Effector memory CD4-positive, alpha-beta T cell (primary cell): Measurements from ENCODE around the gene CAPN6.

Experiments
- DNase-seq, 3 donors: peaks; one replicate each; pipeline ENCODE4 v3.0.0-alpha.2; 2020
- H3K27ac ChIP-seq: 2 replicates; pipeline ENCODE4 v1.7.0; 2013; ENCODE audit warnings: mild to moderate bottlenecking, low read length, moderate library complexity; ENCODE audit not compliant: insufficient read depth, poor library complexity, severe bottlenecking
- H3K27me3 ChIP-seq: replicated peaks from 2 replicates; pipeline ENCODE4 v1.7.0; 2013; ENCODE audit warnings: mild to moderate bottlenecking, low read length; ENCODE audit not compliant: insufficient read depth, control insufficient read depth, poor library complexity, severe bottlenecking
- H3K36me3 ChIP-seq: 2 replicates; pipeline ENCODE4 v1.7.0; 2013; ENCODE audit warnings: mild to moderate bottlenecking, low read length, moderate library complexity; ENCODE audit not compliant: control insufficient read depth, insufficient read depth
- H3K4me1 ChIP-seq: 2 replicates; pipeline ENCODE4 v1.7.0; 2013; ENCODE audit warnings: low read length, mild to moderate bottlenecking; ENCODE audit not compliant: control insufficient read depth, insufficient read depth, poor library complexity, severe bottlenecking
- H3K4me3 ChIP-seq: 2 replicates; pipeline ENCODE4 v1.7.0; 2013; ENCODE audit warnings: low read length, low read depth, mild to moderate bottlenecking; ENCODE audit not compliant: insufficient read depth, poor library complexity, severe bottlenecking
- H3K9me3 ChIP-seq: 2 replicates; pipeline ENCODE4 v1.7.0; 2013; ENCODE audit warnings: mild to moderate bottlenecking, low read length, moderate library complexity; ENCODE audit not compliant: control insufficient read depth

The CAPN6 gene

DNA sequence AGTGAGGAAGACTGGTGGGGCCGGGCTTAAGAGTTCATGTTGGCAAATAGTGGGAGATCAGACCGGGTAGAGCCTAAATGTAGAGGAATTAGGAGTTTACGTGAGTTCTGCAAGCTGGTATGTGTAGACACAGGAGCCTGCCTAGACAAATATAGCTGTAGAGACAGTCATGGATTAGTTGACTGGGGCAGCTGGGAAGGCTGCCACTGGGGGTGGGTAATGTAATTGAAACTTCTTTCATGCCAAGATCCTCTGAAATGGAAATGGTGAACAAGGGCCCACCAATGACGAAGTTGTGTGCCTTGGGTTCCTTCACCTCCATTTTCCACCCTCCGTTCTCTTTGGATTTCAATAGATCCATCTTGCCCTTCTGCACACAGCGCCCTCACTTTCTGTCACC lies 11.9 kb upstream of the CAPN6 start:
- H3K27me3 ChIP-seq, result no peaks in the 10 kb centered on the region
- H3K27ac ChIP-seq, result no peak overlapping the region
- H3K4me1 ChIP-seq, result no peaks in the 10 kb centered on the region
- no peak for DNase-seq
- H3K9me3 ChIP-seq, result no peaks in the 10 kb centered on the region
- H3K36me3 ChIP-seq, result no peaks in the 10 kb centered on the region
- H3K4me3 ChIP-seq, result no peak overlapping the region

- H3K4me1 ChIP-seq, result no peaks in the 10 kb centered on the region
- no peaks in the 10 kb centered on the region for H3K27me3 ChIP-seq
Observed at GRCh38 chrX:111268506-111268905, 1.8 kb downstream of the CAPN6 start.

GRCh38 chrX:111265486-111265885 lies 4.8 kb downstream of the CAPN6 start:
- no peaks in the 10 kb centered on the region for H3K27me3 ChIP-seq

More at GRCh38 chrX:111268506-111268905, 1.8 kb downstream of the CAPN6 start:
- no peak overlapping the region for H3K4me3 ChIP-seq
- no peaks in the 10 kb centered on the region for H3K9me3 ChIP-seq
- no peak overlapping the region for H3K27ac ChIP-seq
- no peaks in the 10 kb centered on the region for H3K36me3 ChIP-seq
- DNase-seq, result no peak

DNA sequence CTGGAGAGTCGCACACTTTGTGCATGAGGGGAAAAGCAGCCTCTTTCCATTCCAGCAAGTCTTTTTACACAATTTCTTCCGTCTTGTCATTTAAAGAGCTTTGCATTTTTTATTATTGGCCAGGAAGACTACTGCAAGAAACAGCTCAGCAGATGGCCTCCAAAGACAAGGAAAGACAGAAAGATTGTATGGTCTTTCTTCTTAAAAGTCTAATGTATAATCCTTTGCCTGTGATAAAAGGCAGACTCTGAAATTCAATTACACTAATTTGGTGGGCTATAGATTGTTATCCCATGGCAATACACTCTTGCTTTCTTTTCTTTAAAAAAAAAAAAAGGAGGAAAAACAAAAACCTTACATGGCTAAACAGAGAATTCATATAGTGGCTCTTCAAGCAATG lies 5.9 kb downstream of the CAPN6 start:
- H3K4me1 ChIP-seq, result no peaks in the 10 kb centered on the region
- no peaks in the 10 kb centered on the region for H3K9me3 ChIP-seq
- no peaks in the 10 kb centered on the region for H3K36me3 ChIP-seq
- no peak overlapping the region for H3K4me3 ChIP-seq
- no peak for DNase-seq
- H3K27me3 ChIP-seq, result no peaks in the 10 kb centered on the region
- H3K27ac ChIP-seq, result no peak overlapping the region

More at GRCh38 chrX:111265486-111265885, 4.8 kb downstream of the CAPN6 start:
- Histone ChIP-seq H3K4me1 (no peaks in the 10 kb centered on the region), H3K9me3 (no peaks in the 10 kb centered on the region), H3K36me3 (no peaks in the 10 kb centered on the region), H3K27ac (no peak overlapping the region), H3K4me3 (no peak overlapping the region)
- DNase-seq, result no peak

DNA sequence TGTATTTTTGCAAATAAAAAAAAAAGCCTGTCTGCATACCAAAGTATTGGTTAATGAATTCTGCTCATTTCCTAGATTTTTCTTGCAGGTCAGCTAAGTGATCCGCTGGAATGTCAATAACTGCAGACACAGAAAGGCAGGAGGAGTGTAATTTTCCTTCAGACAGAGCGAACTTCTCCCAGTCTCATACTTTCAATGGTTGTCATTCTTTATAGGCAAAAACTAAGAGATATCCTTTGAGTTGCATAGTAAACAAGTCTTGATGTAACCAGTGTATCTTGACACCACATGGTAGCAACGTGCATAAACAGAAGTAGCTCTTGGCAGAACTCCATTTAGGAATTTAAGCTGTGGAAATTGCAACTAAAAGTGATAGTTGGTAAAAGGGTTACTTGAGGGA lies 8.2 kb downstream of the CAPN6 start:
- no peak overlapping the region for H3K27ac ChIP-seq
- H3K27me3 ChIP-seq, result no peaks in the 10 kb centered on the region
- H3K36me3 ChIP-seq, result no peaks in the 10 kb centered on the region
- no peak for DNase-seq
- no peak overlapping the region for H3K4me3 ChIP-seq
- H3K9me3 ChIP-seq, result no peaks in the 10 kb centered on the region
- H3K4me1 ChIP-seq, result no peaks in the 10 kb centered on the region

DNA sequence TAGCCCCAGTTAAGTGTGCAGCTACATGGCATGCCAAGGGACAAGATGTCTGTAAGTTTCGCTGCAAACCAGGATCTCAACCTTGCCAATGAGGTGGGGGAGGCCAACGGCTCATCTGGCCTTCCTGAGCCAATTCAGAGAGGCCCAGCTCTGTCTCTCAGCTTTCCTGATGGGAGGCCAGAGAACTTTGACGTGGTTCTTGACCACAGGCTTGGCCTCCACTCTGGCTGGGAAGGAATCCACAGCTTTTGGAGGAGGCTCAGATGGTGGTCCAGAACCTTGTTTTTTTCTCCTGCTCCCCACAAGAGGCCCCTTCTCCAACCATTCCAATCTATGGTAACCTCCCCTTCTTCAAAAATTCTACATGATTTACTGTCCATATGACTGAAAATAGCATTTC lies 9.8 kb downstream of the CAPN6 start:
- H3K36me3 ChIP-seq, result no peaks in the 10 kb centered on the region

DNA sequence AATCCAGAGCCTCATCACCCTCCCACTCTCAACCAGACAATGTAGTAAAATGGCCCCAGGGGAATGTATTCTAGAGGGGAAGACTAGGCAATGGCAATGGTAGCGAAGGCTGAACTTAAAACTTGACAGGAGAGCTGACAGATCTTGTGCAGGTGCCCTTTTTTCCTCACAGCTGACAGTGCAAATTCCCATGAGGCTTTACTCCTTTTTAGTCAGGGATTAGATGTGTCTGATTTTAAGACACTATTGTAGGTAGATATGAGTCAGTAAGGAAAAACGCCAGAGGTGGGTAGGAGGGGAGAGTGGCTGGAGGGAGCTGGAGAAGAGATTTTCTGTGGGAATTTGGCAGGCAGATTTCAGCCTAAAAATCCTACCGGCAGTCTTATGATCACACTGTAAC lies 10.7 kb downstream of the CAPN6 start:
- no peaks in the 10 kb centered on the region for H3K9me3 ChIP-seq
- no peaks in the 10 kb centered on the region for H3K4me1 ChIP-seq
- no peaks in the 10 kb centered on the region for H3K36me3 ChIP-seq
- no peak for DNase-seq
- no peaks in the 10 kb centered on the region for H3K27me3 ChIP-seq
- H3K27ac ChIP-seq, result no peak overlapping the region
- H3K4me3 ChIP-seq, result no peak overlapping the region

More for the DNA sequence above, 9.8 kb downstream of the CAPN6 start:
- no peak overlapping the region for H3K27ac ChIP-seq
- H3K27me3 ChIP-seq, result no peaks in the 10 kb centered on the region
- no peaks in the 10 kb centered on the region for H3K9me3 ChIP-seq
- no peak overlapping the region for H3K4me3 ChIP-seq
- no peak for DNase-seq
- no peaks in the 10 kb centered on the region for H3K4me1 ChIP-seq

DNA sequence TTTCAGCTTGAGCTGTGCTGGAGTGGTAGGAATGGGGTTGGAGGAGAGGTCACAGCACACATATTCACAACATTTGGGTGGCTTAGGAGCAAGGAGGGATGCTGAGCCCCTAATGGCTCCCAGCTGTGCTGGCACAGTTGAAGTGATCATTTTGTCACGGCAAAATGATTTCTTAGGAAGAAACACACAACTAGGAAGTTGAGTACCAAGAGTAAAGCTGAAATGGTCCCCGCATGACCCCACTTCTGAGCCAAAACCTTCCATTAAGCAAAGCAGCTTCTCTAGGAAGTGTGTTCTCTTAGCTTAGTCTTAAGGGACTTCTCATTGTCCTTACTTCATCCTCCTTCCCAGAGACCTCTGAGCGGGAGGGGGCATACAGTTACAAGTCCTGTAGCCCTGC lies 12.6 kb downstream of the CAPN6 start:
- Histone ChIP-seq H3K4me1 (no peaks in the 10 kb centered on the region), H3K9me3 (no peaks in the 10 kb centered on the region), H3K4me3 (no peak overlapping the region), H3K36me3 (no peaks in the 10 kb centered on the region), H3K27me3 (no peaks in the 10 kb centered on the region), H3K27ac (no peak overlapping the region)
- DNase-seq, result no peak

DNA sequence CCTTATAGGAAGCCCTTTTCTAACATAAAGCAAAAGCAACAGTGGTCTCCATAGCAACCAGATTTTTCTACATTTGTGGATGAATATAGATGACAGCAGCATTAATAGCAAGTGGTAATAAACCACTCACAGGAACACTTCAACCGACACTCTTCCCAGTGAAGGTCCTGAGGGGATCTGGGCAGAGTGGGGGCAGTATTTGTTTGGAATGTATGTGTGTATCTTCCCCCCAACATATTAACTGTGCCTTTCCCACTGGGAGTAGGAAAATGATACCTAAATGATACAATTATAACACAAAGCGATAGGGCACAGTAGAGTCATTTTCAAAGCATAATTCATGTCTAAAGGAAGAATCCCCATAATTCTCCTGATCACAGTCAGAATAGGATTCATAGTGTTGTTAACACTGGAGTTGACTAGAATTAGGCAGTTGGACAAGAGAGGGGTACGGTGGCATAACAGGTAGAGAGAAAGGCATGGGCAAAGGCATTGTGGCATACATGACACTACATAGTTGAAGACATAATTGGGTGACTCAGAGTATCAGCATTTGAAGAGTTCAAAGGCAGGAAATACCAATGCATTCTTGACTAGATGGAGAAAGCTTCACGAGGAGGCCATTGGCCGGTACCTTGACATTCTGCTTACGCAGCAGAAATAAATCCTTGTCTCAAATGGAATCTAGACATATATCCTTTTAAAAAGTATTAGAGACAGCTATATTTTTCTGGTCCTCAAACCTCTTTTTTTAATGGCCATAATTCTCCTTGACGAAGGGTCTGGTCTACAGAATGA lies 15.2 kb downstream of the CAPN6 start:
- Histone ChIP-seq H3K9me3 (no peaks in the 10 kb centered on the region), H3K4me1 (no peaks in the 10 kb centered on the region), H3K4me3 (no peak overlapping the region), H3K27me3 (no peaks in the 10 kb centered on the region), H3K27ac (no peak overlapping the region), H3K36me3 (no peaks in the 10 kb centered on the region)
- DNase-seq, result no peak

DNA sequence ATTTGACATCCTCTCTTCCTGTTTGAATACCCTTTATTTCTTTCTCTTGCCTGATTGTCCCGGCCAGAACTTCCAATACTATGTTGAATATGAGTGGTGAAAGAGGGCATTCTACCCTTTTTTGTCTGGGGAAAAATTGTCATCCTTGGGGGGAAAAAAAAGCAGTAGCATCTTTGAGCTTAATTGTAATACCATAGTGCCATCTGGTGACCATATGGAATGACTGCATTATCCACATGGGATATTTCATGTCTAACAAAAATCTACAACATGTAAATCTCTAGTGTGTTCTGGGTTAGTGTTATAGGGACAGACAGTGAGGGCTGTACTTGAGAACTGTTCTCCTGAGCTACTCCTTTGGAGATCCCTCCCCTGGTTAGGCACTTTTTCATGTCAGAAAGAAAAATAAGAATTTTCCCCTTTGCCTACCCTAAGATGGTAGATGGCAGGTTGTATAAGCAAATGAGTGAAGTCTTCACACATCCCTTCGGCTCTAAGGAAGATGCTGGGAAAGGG lies 26.0 kb downstream of the CAPN6 start:
- Histone ChIP-seq H3K27ac (no peak overlapping the region), H3K36me3 (no peaks in the 10 kb centered on the region), H3K4me1 (no peaks in the 10 kb centered on the region), H3K4me3 (no peak overlapping the region), H3K9me3 (no peaks in the 10 kb centered on the region), H3K27me3 (no peaks in the 10 kb centered on the region)
- no peak for DNase-seq
